ENCODE measurements around the gene ATXN1.

DNA sequence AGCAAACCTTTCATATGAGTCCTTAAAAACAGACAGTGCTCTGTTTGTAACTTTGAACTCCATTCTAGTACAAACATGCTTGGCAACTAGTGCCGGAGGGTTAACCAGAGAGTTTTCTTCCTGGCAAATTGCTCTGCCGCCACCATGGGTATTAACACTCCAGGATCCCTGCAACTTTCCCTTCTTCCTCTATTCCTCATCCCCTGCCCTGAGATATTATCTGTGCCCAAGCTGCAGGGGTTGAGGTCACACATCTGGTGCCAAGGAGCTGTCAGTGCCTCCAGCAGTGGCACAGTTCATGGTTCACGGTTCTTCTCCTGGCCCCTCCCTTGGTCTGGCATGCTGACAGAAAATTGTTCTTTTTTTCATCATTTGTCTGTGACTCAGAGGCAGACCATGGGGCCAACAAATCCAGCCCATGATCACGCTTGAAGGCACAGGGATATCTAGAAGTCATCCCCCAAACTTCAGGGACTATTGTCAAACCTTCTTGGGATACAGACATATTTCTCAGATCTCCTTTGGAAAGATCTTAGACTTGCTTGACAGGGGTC, 77.5 kb downstream of the ATXN1 start:
- TF ChIP-seq CTCF (IDR thresholded peaks at IDR 0.05; ENCODE audit: low read depth, low read length, poor library complexity, severe bottlenecking) (no peak), EZH2phosphoT487 (IDR thresholded peaks at IDR 0.05; ENCODE audit: borderline replicate concordance, low read length) (no peak)
